ENCODE results near the gene OSBPL8. TPM values are rescaled to one million over a fixed set of nuclear protein-coding genes. Genes with fewer than 3 reads are reported as not detected.
"Not testable (repeated sequence)": the region's sequence is repeated elsewhere in the genome, so short reads cannot be mapped to it uniquely, and the experiment has no call there.

The OSBPL8 gene
- total RNA-seq, 1 donor from 2014 or later, result 28.3 TPM

DNA sequence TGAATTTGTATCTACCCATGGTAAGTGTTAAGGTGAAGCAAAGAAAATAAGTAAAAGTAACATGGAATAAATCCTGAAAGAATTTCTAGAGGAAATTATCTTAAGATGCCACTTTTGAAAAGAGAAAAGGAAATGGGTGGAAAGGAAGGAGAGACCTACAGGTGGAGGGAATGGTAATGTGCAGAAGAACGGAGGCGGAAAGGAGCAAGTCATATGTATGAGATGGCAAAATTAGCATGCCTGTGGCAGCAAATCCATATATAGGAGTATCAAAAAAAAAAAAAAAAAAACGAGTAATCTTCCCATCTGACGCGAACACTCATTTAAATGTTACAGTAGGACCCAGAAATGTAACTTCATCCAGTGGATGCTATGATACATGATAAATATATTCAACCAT is 23.0 kb downstream of the OSBPL8 start:
- DNase-seq, result no peak
- intact Hi-C loops (cut with micrococcal nuclease), result no loop called here
- ATAC-seq, result no peak

DNA sequence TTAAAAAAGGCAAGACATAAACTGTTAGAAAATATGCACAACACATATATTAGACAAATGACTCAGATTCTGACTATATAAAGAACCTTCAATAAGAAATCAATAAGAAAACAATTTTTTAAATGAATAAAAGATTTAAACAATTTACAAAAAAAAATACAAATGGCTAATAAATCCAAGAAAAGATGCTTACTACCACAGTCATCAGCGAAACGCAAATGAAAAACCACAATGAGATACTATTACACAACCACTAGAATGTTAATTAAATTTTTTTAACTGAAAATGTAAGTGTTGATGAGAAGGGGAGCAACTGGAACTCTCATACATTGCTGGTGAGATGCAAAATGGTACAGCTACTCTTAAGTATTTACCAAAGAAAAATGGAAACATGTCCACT is 24.4 kb downstream of the OSBPL8 start:
- DNase-seq (no peak), ATAC-seq (no peak)
- intact Hi-C loops (cut with micrococcal nuclease), result no loop called here

DNA sequence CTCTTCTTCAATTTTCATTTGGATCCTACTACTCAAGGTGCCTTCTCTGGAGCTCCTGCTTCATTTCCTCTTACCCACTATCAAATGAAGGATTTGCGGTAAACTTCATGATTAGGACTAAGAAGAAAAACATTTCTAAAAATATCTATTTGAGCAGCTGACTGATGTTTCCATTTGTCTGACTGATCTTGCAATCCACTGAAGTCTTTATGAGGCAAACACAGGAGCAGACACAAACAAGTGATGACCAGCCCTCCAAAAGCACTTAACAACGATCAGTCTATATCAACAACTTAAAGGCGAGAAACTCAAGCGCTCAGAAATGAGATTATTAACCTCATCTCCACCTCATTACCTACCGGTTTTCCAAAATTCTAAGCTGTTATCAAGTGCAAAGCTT is 26.2 kb downstream of the OSBPL8 start:
- peak; percentile 78 for ATAC-seq
- intact Hi-C loops (cut with micrococcal nuclease), result no loop called here
- no peak for DNase-seq

DNA sequence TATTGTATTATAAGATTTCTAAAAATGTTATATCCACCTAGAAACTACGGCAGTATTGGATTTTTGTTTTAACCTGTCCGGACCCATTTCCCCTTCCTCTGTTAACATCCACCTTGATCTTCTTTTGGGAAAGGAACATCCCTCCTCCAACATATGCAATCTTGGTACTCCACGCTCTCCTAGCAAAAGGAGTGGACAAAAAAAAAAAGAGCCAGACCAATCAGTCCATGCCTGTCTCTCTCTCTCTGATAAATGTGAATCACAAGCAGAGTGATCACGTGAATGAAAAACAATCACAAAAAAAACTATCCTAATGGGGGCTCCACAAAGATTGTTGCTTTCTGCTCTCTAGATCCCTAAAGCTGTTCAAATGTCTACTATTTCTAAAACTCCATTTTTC is 27.1 kb downstream of the OSBPL8 start:
- intact Hi-C loops (cut with micrococcal nuclease), result no loop called here
- no peak for DNase-seq
- ATAC-seq, result peak; percentile 52

DNA sequence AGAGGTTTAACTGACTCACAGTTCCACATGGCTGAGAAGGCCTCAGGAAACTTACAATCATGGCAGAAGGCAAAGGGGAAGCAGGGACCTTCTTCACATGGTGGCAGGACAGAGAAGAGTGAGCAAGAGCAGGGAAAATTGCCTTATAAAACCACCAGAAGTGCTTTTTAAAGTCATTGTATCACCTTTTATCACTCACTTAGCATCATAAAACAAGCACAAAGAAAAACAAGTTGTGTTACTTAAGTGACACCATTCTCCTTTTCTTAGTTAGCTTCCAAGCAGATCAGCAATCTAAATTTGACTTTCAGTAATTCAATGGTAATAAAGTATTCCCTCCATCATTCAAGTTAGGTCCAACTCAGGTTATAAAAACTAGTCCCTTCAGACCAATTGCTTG is 28.5 kb downstream of the OSBPL8 start:
- intact Hi-C loops (cut with micrococcal nuclease), result no loop called here
- no peak for DNase-seq
- ATAC-seq, result no peak

DNA sequence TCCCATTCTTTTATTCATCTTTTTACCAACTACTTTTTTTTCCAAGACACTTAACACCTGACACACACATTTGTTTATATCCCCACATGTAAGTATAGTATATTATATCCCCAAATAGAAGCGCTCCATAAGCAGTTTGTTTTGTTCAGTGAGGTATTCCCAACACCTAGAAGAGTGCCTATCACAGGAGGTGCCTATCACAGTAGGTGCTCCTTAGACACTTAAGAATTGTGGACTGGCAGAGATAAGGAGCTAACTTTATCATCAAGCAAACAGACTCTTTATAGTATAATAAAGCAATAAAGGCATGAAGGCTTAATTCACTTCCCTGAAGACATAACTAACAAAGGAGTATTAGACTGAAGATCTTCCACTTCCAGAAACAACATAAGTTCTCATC is 29.1 kb downstream of the OSBPL8 start:
- DNase-seq, result no peak
- ATAC-seq, result no peak
- intact Hi-C loops (cut with micrococcal nuclease), result no loop called here

DNA sequence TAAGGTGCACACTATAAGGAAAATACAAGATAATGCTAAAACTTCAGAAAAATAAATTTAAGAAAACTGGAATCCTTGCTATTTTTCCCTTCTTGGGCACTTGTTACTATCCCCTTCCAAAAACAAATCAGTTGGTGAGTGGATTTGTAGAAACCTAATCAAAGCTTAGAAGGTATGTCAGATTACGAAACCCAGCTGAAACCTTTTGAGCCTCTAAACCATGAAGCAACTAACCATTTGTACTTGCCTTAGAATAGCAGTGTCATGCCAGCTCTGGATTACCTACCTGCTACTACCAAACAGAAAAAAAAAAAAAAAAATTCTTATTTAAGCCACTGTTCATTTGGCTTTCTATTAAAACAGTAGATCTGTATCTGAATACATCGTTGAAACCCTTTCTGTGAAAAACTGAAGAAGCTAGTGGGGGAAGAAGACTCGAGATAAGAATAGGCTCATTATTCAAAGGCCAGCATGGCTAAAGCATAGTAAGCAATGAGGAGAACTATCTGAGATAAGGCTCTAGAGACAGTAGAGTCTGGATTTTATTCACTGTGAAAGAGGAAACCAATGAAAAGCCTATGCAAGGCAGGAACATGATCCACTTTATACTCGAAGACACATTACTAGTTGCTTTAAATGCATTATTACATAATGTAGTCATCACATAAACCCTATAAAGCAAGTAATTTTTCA is 30.2 kb downstream of the OSBPL8 start:
- intact Hi-C loops (cut with micrococcal nuclease), result no loop called here
- no peak for ATAC-seq
- DNase-seq, result no peak

DNA sequence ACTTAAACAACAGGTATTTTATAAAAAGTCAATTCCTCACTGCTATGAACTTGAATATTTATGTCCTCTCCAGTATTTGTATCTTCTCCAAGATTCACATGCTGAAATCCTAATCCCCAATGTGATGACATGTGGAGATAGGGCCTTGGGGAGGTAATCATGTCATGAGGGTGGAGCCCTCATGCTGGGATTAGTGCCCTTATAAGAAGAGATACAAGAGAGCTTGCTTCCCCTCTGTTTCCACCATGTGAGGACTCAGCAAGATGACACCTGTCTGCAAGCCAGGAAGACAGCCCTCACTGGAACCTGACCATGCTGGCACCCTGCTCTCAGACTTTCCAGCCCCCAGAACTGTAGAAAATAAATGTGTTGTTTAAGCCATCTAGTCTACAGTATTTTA is 36.2 kb downstream of the OSBPL8 start:
- intact Hi-C loops (cut with micrococcal nuclease), result no loop called here

DNA sequence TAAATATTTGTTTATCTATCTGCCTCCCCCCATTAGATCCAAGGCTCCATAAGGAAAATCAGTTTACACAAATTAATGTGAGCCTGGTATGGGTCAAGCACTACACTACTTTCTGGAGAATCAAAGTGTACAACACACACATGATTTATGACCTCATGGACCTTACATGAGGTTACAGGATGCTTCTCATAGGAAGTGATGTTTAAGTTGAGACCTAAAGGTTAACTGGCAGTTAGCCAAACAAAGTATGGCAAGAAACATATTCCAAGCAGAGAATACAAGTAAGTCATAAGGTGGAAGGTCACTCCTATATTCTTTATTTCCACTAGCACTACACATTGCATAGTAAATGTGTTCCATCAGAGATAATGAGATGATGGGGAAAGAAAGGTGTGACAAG is 39.2 kb downstream of the OSBPL8 start:
- no peak for ATAC-seq
- DNase-seq, result no peak
- intact Hi-C loops (cut with micrococcal nuclease), result no loop called here

More for the DNA sequence above, 36.2 kb downstream of the OSBPL8 start:
- no peak for DNase-seq
- no peak for ATAC-seq

DNA sequence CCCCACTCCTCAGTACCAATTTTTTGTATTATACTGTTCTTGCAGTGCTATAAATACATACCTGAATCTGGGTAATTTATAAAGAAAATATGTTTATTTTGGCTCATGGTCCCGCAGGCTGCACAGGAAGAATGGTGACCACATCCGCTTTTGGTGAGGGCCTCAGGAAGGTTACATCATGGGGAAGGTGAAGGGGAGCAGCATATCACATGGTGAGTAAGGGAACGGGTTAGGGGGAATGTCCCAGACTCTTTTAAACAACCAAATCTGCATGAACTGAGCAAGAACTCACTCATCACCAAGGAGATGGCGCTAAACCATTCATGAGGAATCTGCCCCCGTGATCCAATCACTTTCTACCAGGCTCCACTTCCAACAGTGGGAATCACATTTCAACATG is 40.0 kb downstream of the OSBPL8 start:
- DNase-seq, result no peak
- intact Hi-C loops (cut with micrococcal nuclease), result no loop called here
- ATAC-seq, result no peak

DNA sequence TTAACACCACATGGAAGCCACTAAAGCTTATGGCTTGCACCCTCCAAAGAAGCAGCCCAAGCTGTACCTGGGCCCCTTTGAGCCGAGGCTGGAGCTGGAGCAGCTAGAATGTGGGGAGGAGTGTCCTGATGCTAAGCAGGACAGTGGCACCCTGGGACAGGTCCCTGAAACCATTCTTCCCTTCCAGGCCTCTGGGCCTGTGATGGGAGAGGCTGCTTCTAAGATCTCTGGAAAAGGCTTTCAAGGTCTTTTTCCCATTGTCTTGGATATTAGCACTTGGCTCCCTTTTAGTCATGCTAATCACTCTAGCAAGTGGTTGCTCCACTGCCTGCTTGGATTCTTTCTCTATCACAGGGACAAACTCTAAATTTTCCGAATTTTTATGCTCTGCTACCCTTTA is 40.9 kb downstream of the OSBPL8 start:
- intact Hi-C loops (cut with micrococcal nuclease), result no loop called here
- ATAC-seq, result no peak
- DNase-seq, result no peak

DNA sequence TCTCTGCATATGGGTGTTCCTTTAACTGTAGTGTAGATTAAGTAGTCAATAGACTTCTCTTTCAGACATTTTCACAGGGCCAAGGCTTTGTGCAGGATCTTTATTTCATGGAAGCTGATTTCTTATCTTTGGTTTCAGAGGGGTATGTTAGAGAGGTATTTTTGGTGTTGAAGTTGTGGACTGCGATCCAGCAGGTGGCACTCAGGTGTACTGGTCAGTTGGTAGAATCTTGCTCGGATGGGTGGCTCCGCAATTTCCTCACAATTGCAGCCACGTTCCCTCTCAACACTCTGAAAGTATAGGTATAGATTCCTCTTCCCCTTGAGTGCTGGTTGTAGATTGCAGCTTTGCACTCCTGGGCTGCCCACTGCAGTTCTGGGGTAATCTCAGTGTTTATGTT is 44.3 kb downstream of the OSBPL8 start:
- DNase-seq (no peak), ATAC-seq (no peak)
- intact Hi-C loops (cut with micrococcal nuclease), result no loop called here

DNA sequence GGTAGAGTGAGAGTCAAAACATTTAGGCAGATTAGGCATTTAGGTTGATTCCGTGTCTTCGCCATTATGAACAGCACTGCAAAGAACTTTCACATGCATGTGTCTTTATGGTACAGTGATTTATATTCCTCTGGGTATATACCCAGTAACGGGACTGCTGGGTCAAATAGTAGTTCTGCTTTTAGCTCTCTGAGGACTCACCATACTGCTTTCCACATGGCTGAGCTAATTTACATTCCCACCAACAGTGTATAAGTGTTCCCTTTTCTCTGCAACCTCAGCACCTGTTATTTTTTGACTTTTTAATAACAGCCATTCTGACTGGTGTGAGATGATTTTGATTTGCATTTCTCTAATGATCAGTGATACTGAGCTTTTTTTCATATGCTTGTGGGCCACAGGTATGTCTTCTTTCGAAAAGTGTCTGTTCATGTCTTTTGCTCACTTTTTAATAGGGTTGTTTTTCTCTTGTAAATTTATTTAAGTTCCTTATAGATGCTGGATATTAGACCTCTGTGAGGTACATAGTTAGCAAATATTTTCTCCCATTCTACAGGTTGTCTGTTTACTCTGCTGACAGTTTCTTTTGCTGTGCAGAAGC is 48.4 kb downstream of the OSBPL8 start:
- ATAC-seq; DNase-seq; intact Hi-C loops (cut with micrococcal nuclease): not testable (repeated sequence)

DNA sequence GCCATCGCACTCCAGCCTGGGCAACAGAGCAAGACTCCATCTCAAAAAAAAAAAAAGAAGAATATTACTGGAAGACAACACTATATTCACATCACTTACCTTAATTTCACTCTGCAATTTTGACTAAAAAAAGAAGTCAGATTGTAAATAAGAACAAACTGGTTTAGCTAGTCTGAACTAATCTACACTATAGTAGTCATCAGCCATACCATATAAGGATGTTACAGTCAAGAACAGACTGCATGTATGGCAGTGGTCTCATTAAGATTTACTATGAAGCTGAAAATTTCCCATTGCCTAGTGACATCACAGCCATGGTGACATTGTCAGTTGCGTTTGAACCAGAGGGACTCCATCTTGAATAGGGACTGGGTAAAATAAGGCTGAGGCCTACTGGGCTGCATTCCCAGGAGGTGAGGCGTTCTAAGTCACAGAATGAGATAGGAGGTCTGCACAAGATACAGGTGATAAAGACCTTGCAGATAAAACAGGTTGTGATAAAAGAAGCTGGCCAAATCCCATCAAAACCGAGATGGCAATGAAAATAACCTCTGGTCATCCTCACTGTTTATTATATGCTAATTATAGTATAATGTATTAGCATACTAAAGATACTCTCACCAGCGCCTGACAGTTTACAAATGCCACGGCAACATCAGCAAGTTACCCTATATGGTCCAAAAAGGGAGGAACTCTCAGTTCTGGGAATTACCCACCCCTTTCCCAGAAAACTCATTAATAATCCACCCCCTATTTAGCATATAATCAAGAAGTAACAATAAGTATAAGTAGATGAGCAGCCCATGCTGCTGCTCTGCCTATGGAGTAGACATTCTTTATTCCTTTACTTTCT is 51.2 kb downstream of the OSBPL8 start:
- intact Hi-C loops (cut with micrococcal nuclease), result no loop called here
- DNase-seq (no peak), ATAC-seq (no peak)

DNA sequence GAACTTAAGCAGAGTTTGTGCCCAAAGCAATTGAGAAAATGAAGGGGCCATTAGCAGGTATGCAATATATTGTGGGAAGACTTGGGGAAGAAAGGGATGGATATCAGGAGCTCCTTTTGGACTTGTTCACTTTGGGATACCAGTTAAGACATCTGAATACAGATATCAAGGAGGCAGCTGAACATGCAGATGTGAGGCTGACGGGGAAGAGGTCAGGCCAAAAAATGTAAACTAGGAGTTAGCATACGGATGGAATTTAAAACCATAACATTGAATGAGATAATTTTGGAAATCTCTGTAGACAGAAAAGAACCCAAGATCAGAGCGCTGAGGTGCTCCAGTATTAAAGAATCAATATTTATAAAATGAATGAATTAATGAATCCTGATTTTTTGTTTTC is 53.4 kb downstream of the OSBPL8 start:
- intact Hi-C loops (cut with micrococcal nuclease), result no loop called here
- ATAC-seq (no peak), DNase-seq (no peak)

DNA sequence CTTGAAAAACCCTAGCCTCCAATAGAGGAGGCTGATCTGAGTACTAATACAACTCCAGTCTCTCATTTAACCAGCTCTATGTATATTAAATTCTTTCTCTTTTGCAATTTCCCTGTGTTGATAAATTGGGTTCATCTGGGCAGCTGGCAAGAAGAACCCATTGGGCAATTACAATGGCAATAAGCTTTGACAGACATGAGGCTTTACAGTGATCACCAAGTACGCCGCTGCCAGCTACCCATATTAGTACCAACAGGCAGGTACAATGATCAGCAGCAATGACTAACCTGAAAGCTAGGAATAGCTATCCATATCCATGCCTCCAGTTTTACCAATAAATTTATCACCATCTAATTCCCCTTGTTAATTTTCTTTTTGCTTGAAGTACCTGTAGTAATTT is 54.5 kb downstream of the OSBPL8 start:
- no peak for DNase-seq
- intact Hi-C loops (cut with micrococcal nuclease), result no loop called here
- no peak for ATAC-seq

DNA sequence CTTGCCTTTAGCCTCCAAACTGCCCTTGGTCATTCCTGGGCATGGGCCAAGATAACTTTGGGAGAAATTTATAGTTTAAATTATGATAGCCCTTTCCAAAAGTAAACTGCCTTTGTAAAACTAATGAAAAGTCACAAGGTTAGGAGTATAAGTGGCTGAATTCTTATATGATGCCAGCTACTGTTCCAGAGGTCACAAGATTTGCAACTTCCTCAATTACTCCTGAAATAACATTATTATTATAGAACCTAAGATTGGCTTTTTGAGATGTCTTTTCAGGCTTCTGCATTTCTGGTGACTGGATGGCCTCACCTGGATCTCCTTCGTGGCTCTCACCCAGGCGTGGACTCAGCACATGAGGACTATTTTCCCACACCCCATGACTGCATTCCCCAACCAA is 55.0 kb downstream of the OSBPL8 start:
- intact Hi-C loops (cut with micrococcal nuclease), result no loop called here
- ATAC-seq, result no peak
- DNase-seq, result no peak

DNA sequence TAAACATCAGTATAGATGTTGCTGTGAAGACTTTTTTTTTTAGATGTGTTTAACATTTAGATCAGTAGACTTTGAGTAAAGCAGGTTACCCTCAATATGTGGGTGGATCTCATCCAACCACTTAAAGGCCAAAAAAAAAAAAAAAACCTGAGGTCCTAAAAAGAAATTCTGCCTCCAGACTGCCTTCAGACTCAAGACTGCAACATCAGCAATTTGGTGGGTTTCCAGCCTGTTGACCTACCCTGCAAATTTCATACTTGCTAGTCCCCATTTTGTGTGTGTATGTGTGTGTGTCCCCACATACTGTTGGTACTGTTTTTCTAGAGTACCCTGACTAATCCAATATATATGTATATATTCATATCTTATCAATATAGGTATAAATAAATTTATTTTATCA is 55.6 kb downstream of the OSBPL8 start:
- DNase-seq (no peak), ATAC-seq (no peak)
- intact Hi-C loops (cut with micrococcal nuclease), result no loop called here

DNA sequence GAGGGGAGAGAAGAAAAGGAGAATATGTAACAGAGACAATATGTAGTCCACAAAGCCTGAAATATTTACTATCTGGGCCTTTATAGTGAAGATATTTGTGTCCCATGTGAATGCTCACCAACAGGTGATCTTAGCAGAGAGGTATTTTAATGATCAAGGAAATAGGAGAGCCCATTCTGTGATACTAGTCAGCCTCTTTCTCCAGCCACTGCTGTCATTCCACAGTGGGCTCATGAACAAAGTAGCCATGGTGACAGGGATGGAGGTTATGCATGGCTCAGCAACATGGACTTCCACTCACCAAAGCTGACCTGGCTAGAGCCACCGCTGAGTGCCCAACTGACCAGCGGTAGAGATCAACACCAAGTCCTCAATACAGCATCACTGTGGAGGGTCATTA is 58.2 kb downstream of the OSBPL8 start:
- DNase-seq (no peak), ATAC-seq (no peak)
- intact Hi-C loops (cut with micrococcal nuclease), result no loop called here

DNA sequence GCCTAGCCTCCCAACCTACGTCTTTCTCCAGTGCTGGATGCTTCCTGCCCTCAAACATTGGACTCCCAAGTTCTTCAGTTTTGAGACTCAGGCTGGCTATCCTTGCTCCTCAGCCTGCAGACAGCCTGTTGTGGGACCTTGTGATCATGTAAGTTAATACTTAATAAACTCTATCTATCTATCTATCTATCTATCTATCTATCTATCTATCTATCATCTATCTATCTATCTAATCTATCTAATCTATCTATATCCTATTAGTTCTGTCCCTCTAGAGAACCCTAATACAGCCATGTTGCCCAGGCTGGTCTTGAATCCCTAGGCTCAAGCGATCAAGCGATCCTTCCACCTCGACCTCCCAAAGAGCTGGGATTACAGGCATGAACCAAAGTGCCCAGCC is 60.4 kb downstream of the OSBPL8 start:
- DNase-seq; intact Hi-C loops (cut with micrococcal nuclease); ATAC-seq: not testable (repeated sequence)

DNA sequence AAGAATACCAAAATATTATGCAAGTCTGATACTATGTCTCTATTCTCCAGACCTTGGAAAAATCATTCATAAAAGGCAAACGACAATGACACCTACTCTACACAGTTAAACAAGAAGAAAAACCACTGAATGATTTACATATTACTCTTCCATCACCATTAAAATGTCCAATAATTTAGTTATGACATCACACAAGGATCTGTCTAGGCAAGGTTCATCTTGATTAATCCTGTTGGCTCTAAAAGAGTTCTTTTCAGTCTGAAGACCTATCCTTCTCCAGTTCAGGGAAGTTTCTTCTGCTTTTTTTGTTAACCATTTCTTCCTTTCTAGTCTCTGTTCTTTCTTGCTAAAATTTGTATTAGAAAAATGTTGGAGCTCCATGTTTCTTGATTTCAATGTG is 64.0 kb downstream of the OSBPL8 start:
- intact Hi-C loops (cut with micrococcal nuclease), result no loop called here
- no peak for ATAC-seq
- no peak for DNase-seq
